ENCODE data around the gene NSUN7.

DNA sequence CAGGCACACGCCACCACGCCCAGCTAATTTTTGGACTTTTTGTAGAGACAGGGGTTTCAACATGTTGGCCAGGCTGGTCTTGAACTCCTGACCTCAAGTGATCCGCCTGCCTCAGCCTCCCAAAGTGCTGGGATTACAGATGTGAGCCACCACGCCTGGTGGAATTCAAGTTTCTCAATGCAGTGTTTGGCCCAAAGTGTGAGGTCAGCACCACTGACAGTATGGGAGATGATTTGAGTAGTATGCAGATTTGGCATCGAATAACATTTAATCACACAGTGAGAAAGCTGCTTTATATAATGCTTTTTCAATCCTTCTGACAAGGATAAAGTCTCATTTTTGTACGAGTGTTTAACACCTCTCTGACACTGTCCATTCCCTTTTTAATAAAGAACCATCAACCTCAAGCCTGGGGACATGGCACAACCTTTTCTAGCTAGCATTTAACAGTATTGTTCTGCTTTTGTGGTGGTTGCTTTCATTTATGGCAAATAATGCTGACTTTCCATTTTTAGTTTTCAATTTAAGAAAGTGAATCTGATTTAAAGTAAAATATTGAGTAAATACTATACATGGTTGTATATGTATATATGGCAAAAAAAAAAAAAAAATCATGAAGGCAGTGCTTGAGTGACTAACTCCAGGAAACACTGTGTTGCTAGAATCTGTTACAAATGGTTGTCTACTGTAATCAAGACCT, 4.3 kb upstream of the NSUN7 start:
- TF ChIP-seq GATA2 (IDR thresholded peaks at IDR 0.05; ENCODE audit: low read depth, low read length) (no peak), GATA3 (IDR thresholded peaks at IDR 0.05; ENCODE audit: low read depth, low read length) (no peak)
